ENCODE results near the gene SHISA7.
"Not testable (repeated sequence)": the region's sequence is repeated elsewhere in the genome, so short reads cannot be mapped to it uniquely, and the experiment has no call there.

SHISA7 gene

DNA sequence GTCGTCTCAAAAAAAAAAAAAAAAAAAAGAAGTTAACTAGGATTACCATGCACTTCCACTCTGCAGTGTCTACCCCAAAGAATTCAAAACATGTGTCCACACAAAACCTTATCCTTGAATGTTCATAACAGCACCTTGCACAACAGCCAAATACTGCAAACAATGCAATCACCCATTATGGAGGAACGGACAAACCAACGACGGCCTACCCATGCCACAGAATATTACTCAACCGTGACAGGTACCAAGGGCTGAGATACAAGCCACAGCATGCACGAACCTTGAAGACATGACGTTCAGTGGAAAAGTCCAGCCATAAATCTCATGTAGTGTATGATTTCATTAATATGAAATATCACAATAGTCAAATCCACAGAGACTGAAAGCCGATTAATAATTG lies 3.0 kb upstream of the SHISA7 start:
- no peak for DNase-seq (ENCODE audit: low read depth)

DNA sequence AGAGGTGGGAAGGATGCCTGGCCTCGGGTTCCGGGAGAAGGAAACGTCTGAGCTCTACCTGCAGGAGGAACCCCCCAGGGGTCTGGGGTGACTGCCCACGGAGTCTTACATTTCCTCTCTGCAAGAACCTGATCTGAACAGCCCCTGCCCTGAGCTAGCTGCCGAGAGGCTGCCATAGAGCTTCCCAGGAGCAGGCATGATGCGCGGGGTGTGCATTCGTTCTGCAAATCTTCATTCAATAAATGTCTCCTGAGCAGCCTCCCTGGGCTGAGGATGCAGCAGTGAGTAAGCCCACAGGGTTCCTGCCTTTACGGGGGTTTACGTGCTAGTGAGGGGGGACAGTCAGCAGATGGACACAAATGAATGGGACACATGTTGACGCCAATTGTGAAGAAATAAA lies 1.5 kb upstream of the SHISA7 start:
- no peak for DNase-seq (ENCODE audit: low read depth)

DNA sequence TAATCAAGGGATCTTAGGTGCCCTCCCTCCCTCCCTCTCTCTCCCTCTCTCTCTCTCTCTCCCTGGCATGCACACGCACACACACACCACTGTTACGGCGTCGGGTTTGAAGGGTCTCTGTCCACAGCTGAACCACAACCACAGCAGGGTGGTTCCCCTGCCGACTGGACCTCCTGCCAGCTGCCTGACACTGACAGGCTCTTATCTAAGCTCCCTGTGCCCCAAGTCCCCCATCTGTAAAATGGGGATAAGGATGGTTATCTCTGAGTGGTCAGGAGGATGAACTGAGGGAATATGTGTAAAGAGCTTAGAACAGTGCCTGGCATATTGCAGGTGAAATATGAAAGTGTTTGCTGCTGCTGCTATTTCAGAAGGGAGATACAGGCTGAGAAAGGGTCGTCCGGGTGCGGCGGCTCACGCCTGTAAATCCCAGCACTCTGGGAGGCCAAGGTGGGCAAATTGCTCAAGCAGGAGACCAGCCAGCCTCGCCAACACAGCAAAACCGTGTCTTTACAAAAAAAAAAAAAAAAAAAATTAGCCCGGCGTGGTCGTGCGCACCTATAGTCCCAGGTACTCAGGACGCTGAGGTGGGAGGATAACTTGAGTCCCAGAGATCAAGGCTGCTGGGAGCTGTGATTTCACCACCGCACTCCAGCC lies 852 bp upstream of the SHISA7 start:
- no peak for DNase-seq (ENCODE audit: low read depth)

DNA sequence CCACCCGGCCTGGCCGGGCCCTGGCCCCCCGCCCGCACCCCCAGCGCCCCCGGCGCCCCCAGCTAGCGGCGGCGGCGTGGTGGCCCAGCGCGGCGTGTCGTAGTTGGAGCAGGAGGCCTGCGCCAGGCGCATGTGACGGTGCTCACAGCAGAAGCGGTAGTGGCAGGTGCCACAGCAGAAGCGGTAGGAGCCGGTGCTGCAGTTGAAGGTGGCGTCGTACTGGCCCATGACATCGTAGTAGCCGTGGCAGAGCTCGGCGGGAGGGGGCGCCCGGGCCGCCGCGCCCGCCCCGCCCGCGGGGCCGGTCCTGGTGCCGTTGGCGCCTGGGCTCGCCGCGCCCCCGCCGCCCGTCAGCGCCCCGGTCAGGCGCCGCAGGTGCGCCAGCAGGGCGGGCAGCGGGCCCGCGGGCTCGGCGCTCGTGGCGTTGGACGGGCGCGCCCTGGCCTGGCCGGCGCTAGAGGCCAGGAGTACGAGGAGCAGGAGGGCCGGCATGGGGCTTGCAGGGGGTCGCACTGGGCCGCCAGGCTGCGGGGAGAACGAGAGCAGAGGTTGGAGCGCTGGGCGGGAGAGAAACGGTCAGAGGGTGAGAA lies 633 bp downstream of the SHISA7 start:
- DNase-seq (ENCODE audit: low read depth): no peak

DNA sequence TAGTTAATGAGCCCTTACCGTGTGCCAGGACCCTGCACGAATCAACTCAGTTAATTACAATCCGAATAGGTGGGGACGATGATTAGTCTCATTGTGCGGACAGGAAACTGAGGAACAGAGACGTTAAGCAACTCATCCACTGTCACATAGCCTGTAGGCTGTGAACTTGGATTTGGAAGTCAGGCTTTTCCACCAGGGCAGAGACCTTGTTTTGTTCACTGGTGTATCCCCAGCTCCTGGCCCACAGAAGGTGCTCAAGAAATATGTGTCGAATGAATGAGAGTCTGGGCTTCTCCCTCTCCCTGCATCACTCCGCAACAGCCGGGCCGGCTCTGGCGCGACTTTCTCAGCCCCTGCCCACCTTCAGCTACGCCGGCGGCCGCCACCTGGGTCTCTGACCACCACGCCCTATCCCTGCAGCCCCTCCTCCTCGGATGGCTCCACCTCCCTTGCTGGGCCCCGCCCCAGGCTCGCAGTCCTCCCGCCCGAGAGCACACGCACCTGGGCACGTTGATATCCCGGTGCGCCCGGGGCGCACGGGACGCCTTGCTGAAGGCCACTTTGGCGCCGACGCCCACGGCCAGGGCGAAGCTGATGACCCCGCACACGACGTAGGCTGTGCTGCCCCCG lies 1.3 kb downstream of the SHISA7 start:
- no peak for DNase-seq (ENCODE audit: low read depth)

DNA sequence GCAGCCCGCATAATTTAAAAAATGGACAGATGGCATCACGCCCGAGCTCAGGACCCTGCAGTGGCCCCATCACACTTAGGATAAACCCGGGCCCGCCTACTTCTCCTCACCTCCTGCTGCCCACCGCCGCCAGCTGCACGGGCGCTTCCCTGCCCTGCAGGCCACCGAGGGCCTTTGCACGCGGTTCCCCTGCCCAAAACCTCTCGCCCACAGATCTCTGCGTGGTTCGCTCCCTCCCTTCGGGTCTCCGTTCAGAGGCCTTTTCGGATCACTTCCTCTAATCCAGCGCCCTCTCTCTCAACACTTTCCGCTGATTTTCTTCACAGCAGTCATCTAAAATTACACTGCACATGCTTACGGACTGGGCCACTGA lies 1.8 kb downstream of the SHISA7 start:
- DNase-seq (ENCODE audit: low read depth): no peak

DNA sequence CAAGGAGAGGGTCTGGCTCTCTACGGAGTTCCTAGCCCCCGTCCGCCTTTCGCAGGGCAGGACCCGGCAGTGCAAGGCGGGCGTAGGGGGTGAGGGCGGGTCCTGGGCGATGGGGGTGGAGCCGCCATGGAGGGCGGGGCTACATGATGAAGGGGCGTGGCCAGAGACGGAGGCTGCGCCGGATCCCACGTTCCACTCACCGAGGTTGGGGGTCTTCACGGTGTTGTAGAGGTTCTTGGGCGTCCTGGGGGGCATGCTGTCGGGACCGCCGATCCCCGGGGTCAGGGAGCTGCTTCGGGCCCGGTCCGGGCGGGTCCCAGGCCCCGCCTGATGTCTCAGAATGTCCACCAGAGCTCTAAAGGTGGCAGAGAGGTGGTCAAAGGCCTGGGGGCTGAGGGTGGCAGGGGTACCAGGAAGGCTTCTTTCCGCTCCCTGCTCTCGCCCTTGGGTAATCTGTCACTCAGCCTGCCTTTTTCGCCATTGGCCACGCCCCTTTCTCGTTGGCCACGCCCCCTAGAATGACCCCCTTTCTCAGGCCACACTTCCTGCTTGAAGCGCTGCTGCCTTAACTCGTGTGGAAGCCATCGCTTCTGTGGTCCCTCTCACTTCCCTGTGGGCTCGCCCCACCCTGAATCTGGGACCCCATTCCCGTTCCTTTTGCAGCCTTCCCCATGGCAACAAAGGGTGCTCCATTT lies 2.5 kb downstream of the SHISA7 start:
- DNase-seq (ENCODE audit: low read depth): no peak

DNA sequence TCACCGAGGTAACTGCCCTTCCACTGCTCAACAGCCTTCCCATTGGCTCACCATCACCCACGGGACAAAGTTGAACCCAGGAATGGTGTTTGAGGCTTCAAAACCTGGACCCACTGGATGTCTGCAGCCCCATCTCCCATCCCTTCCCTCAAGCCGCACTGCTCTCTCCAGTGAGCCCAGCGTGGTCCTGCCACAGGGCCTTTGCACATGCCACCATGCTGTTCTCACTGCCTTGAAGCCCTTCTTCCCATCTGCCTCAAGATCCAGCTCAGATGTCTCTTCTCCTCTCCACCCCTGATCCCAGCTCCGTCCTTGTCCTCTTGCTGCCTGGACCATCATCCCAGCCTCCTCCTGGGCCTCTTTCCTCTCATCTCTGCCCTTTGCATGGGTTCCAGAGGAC lies 4.0 kb downstream of the SHISA7 start:
- DNase-seq (ENCODE audit: low read depth): no peak

DNA sequence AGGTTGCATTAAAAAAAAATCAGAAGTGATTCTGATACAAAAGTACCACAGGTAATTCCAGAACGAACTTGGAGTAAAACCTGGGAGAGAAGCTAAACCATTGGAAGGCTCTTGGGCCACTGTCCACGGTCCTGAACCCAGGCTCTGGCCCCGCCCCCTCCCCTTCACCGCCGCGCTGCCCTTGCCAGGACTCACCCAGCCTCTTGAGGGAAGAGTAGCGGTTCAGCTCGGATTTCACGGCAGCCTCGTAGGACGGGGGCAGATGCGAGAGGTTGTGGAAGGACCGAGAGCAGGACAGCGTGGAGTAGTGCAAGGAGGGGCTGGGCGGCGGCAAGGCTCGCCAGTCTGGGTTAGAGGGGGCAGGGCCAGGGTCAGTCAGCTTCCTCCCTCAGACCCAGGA lies 5.7 kb downstream of the SHISA7 start:
- DNase-seq (ENCODE audit: low read depth): no peak

DNA sequence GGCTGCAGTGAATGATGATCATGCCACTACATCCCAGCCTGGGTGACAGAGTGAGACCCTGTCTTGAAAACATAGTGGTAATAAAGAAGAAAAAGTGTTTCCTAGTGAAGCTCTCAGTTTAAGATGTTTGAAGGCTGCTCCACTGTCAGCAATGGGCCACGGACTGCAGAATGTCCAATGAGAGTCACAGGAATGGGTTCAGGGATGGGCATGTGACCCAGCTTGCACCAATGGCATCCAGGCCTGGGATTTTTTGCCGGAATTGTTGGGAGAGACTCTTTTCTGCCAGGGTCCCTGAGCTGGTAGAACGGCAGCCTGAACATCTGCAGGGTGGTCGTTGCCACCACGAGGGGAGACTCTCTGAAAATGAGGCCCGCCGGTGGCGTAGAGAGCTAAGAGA lies 6.3 kb downstream of the SHISA7 start:
- no peak for DNase-seq (ENCODE audit: low read depth)

DNA sequence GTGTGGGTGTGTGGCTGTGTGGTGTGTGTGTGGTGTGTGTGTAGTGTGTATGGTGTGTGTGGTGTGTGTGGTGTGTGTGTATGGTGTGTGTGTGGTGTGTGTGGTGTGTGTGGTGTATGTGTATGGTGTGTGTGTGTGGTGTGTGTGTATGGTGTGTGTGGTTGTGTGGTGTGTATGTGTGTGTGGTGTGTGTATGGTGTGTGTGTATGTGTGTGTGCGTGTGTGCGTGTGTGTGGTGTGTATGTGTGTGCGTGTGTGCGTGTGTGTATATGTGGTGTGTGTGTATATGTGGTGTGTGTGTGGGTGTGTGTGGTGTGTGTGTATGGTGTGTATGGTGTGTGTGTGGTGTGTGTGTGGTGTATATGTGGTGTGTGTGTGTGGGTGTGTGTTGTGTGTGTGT lies 8.1 kb downstream of the SHISA7 start:
- DNase-seq (ENCODE audit: low read depth): no peak

DNA sequence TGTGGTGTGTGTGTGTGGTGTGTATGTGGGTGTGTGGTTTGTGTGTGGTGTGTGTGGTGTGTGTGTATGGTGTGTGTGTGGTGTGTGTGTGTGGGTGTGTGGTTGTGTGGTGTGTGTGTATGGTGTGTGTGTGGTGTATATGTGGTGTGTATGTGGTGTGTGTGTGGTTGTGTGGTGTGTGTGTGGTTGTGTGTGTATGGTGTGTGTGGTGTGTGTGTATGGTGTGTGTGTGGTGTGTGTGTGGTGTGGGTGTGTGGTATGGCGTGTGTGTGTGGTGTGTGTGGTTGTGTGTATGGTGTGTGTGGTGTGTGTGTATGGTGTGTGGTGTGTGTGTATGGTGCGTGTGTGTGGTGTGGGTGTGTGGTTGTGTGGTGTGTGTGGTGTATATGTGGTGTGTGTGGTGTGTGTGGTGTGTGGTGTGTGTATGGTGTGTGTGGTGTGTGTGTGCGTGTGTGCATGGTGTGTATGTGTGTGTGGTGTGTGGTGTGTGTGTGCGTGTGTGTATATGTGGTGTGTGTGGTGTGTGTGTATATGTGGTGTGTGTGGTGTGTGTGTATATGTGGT lies 8.7 kb downstream of the SHISA7 start:
- DNase-seq (ENCODE audit: low read depth): no peak

DNA sequence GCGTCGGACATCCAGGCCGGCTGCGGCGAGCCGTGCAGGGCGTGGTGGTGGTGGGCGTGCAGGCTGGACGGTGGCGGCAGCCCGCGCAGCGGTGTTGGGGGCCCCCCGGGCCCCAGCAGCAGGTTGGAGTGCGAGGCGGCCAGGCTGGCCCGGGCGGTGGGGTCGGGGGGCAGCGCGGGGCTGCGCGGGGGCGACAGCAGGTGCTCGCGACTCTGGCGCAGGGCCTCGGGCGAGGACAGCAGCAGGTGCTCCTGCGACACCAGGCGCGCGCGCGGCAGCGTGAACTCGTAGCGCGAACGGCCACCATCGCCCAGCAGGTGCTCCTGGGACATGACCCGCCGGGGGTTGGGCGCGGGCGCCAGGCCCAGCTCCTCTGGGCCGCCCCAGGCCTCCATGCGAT lies 9.8 kb downstream of the SHISA7 start:
- DNase-seq (ENCODE audit: low read depth): no peak

DNA sequence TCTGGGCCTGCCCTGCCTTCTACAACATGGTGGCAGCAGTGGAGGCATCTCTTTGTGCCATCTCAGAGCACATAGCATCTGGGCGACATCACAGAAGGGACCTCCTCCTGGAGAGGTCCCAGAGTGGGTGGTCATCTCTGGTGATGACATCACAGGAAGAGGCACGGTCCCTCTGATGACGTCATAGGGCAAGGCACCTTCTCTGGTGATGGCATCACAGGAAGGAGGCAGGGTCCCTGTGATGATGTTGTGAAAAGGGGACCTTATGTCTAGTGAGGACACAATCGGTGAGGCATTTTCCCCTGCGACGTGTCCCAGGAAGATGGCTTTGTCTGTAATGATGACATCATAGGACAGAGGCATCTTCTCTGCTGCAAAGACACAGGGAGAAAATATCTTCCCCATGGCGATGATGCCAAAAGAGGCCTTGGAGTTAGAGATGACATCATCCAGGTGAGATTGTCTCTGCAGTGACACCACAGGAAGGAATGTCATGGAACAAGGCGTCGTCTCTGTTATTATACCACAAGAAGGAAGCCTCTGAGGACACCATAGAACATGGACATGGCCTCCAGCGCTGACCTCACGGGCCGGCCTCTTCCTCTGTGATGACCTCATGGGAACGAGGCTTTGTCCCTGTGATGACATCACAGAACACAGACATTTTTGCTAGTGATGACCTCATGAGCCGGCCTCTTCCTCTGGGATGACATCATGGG lies 10.7 kb downstream of the SHISA7 start:
- DNase-seq (ENCODE audit: low read depth): no peak

DNA sequence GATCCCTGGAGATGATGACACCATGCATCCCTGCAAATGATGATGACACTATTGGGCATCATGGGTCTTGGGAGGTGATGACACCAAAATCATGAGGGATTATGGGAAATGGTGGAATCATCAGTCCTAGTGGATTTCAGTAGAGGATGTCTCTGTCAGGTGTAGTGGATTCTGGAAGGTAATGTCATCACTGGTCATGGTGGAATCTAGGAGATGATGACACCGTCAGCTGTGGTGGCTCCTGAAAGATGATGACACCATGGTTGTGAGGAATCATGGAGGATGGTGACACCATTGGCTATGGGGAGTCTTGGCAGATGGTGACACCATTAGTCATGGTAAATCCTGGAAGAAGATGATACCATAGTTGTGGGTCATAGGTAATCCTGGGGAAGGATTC lies 11.9 kb downstream of the SHISA7 start:
- DNase-seq (ENCODE audit: low read depth): no peak

DNA sequence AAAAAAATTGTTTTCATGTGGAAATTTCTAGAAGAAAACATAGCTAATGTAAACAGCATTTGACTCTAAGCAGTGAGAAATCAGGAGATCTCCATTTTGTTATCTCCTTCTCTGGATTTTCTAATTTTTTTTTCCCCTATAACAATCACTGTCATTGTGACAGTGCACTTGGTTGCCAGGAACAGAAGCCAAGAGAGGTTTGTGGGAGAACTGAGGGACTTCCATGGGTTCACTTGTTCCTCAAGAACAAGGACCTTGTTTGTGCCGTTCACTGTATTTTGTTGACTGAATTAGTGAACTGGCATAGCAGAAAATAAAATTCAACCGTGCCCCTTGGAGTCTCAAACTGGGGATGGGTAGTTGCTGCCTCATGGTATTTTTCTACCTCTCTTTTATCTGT lies 17.1 kb downstream of the SHISA7 start:
- no peak for DNase-seq (ENCODE audit: low read depth)

DNA sequence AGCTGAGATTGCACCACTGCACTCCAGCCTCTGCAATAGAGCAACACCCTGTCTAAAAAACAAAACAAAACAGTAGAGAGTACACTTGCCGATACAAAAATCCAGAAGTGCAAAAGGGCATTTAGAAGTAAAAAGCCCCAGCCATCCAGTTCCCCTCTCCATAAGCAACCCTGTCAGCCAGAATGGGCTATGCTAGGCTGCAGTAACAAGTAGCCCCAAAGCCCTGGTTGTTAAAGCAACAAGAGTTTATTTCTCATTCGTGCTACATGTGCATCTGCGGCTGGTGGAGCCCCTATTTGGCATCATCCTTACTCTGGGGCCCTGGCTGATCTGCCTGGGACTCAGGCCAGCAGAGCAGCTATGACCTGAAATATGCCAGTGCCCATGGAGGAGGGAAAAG lies 18.6 kb downstream of the SHISA7 start:
- no peak for DNase-seq (ENCODE audit: low read depth)

DNA sequence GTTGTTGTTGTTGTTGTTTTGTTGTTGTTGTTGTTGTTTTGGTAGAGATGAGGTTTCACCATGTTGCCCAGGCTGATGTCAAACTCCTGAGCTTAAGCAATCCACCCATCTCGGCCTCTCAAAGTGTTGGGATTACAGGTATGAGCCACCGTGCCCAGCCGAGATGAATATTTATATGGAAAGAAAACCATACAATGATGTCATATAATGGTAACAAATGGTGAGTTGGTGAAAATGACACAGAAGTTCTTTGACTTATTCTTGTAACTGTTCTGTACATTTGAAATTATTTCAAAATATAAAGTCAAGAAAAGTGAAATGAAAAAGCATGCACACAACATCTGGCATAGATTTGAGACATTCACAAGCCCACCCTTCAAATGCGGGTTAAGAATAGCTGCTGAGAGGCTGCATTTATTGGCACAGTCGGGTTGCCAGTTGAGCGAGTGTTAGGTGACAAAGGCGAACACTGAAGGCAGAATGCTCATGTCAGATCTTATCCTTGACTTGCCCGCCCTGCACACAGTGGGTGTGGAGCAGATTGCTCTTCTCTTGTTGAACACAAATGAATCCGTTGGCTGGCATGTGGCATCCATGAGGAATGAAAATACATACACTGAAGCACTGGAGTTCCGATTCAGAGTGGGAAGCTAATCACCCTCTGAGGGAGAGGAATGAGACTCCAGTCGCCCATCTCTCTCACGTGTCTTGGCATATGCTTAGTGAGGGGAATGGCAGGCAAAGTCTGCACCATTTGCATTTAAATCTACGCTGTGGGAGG lies 19.7 kb downstream of the SHISA7 start:
- DNase-seq (ENCODE audit: low read depth): no peak

DNA sequence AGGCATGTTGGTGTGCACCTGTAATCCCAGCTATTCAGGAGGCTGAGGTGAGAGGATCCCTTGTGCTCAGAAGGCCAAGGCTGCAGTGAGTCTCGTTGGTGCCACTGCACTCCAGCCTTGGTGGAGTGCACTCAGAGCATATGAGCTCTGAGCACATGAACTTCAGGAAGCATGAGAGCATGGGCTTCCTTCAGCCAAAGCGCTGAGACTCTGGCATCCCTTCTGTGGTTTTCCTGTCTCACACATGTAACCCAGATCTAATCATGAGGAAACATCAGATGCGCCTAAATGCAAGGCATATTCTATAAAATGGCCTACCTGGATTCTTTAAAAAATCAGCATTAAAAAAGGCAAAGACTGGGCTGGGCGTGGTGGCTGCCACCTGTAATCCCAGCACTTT lies 21.8 kb downstream of the SHISA7 start:
- DNase-seq (ENCODE audit: low read depth): not testable (repeated sequence)

DNA sequence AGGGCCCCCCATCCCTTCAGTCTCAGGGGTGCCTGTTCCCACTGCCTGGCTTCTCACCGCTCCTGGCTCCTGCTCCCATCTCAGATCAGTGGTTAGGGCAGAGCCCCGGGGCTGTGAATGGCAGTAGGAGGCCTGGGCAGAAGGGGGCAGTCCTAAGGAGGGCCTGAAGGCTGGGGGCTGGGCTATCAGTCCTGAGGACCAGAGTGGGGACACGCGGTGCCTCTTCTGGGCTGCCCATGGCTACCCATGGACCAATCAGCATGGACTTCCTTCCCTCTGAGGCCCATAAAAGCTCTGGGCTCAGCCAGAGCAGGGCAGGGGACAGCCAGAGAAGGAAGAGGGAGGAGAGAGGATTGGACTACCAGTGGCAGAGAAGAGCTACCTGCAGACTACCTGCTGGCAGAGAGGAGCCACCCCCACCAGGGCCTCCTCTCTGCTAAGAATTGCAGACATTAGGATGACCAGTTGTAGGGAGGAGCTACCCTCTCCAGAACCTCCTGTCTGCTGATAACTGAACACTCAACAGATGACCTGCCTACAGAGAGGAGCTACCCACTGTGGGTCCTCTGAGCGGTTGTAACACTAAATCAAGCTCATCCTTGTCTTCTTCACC lies 23.4 kb downstream of the SHISA7 start:
- DNase-seq (ENCODE audit: low read depth): no peak

DNA sequence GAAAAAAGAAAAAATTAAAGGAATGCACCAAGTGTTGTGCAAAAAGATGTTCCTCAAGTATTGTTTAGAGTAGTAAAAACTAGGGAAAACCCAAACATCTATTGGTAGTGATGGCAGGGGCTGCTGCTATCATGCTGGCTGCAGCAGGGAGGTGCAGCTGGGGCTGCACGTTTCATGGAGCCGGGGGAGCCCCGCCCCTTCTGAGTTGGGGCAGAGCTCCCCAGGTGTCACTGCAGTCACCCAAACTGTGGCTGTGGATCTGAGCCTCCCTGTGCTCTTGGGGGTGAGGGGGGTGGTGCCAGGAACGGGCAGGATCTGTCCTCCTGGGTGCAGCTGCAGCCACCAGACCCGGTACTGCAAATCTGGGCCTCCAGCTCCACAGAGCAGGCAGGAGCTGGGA lies 24.0 kb downstream of the SHISA7 start:
- no peak for DNase-seq (ENCODE audit: low read depth)

Measured in GM04504 (cell line).